ENCODE data around the gene TMEM51. TPM values are rescaled to one million over a fixed set of nuclear protein-coding genes. Genes with fewer than 3 reads are reported as not detected.

The TMEM51 gene
- total and polyA plus RNA-seq, 2 of the 4 experiments (the other 2 are of a cell fraction), result 2.7 to 10.2 TPM

DNA sequence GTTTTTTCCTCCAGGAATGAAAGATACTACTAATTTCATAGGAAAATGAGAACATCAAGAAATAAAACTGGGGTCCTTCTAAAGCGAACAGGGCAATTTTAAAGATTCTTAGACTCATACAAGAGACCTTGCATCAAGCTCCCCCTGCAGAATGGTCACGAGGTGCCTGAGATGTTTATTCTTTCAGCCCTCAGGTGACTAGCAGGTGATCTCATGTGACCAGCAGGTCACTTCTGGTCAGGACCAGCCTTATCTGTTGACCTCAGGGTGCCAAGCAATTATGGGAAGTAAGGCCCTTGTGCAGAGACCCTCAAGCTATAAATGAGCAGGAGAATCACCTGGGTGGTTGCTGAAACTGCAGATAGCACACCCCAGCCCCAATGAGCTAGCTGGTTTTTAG is 20.6 kb upstream of the TMEM51 start:
- Histone ChIP-seq H2BK20ac (ENCODE audit: low read depth, low read length) (no peak overlapping the region), H3K18ac (ENCODE audit: low read depth, low read length) (no peak overlapping the region), H2AK9ac (replicated peaks; ENCODE audit: low read depth, low read length, poor library complexity) (no peak overlapping the region), H3K9me3 (ENCODE audit: control insufficient read depth, insufficient read depth, low read length) (peaks cover 5% of the 10 kb centered on the region), H2BK5ac (ENCODE audit: low read depth, low read length, poor library complexity, severe bottlenecking) (no peak overlapping the region), H3K79me1 (ENCODE audit: low read depth in 1 of 2, low read length in 2 of 2) (no peaks in the 10 kb centered on the region), H4K8ac (ENCODE audit: low read depth in 2 of 2, low read length in 2 of 2) (no peak overlapping the region), H3K9me1 (ENCODE audit: insufficient read depth, low read length) (no peaks in the 10 kb centered on the region), H2BK15ac (ENCODE audit: low read depth, low read length) (no peak overlapping the region), H3K9ac (ENCODE audit: low read depth, low read length) (no peak overlapping the region), H3K4me2 (ENCODE audit: low read depth, low read length) (no peak overlapping the region), H3K56ac (ENCODE audit: extremely low read depth, insufficient read depth, low read length) (no peak overlapping the region), H4K5ac (ENCODE audit: low read depth, low read length) (no peak overlapping the region), H3K23ac (ENCODE audit: low read depth, low read length) (no peak overlapping the region), H3K4ac (ENCODE audit: low read depth, low read length) (no peak overlapping the region), H3K4me1 (ENCODE audit: control insufficient read depth, insufficient read depth, low read length) (no peaks in the 10 kb centered on the region), H3K36me3 (ENCODE audit: control insufficient read depth, insufficient read depth, low read length) (no peaks in the 10 kb centered on the region), H3K27me3 (ENCODE audit: control insufficient read depth, insufficient read depth, low read length) (peaks cover 21% of the 10 kb centered on the region), H3K14ac (replicated peaks; ENCODE audit: low read depth, low read length) (no peak overlapping the region), H2AFZ (replicated peaks; ENCODE audit: low read length, poor library complexity) (no peak overlapping the region), H4K20me1 (ENCODE audit: insufficient read depth, low read length) (no peaks in the 10 kb centered on the region), H3K4me3 (ENCODE audit: insufficient read depth, low read depth, low read length) (no peak overlapping the region), H2AK5ac (ENCODE audit: low read depth, low read length) (no peak overlapping the region), H4K91ac (ENCODE audit: insufficient read depth, low read depth, low read length) (no peak overlapping the region), H2BK120ac (ENCODE audit: low read depth, low read length) (no peak overlapping the region), H3K27ac (ENCODE audit: insufficient read depth, low read length) (no peak overlapping the region)
- in situ Hi-C loops (cut with MboI; ENCODE audit: low sequenced_read_pairs), result no loop called here
- DNase-seq, result no peak
- ChIA-PET POLR2A (ENCODE audit: unreplicated experiment) (no interaction called here), CTCF (interaction anchor here (0.6 to 1.3 kb wide), 2 partner anchors 9 to 295 kb away, joined by 3 to 4 read pairs; no protein-coding TSS in a partner anchor)
- no peak for TF ChIP-seq ELK1 (IDR thresholded peaks at IDR 0.05; ENCODE audit: borderline replicate concordance, low read depth, low read length)
- TF ChIP-seq, protein P1, sequence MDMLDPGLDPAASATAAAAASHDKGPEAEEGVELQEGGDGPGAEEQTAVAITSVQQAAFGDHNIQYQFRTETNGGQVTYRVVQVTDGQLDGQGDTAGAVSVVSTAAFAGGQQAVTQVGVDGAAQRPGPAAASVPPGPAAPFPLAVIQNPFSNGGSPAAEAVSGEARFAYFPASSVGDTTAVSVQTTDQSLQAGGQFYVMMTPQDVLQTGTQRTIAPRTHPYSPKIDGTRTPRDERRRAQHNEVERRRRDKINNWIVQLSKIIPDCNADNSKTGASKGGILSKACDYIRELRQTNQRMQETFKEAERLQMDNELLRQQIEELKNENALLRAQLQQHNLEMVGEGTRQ (IDR thresholded peaks at IDR 0.05; ENCODE audit: low read depth, low read length), result no peak
- no peak for TF ChIP-seq CHD1 (IDR thresholded peaks at IDR 0.05; ENCODE audit: low read depth, low read length)
- TF ChIP-seq, protein P2, sequence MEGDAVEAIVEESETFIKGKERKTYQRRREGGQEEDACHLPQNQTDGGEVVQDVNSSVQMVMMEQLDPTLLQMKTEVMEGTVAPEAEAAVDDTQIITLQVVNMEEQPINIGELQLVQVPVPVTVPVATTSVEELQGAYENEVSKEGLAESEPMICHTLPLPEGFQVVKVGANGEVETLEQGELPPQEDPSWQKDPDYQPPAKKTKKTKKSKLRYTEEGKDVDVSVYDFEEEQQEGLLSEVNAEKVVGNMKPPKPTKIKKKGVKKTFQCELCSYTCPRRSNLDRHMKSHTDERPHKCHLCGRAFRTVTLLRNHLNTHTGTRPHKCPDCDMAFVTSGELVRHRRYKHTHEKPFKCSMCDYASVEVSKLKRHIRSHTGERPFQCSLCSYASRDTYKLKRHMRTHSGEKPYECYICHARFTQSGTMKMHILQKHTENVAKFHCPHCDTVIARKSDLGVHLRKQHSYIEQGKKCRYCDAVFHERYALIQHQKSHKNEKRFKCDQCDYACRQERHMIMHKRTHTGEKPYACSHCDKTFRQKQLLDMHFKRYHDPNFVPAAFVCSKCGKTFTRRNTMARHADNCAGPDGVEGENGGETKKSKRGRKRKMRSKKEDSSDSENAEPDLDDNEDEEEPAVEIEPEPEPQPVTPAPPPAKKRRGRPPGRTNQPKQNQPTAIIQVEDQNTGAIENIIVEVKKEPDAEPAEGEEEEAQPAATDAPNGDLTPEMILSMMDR (conservative IDR thresholded peaks at IDR 0.05; ENCODE audit: low read depth, low read length), result no peak
- TF ChIP-seq FOS (IDR thresholded peaks at IDR 0.05; ENCODE audit: low read depth, low read length), result no peak
- TF ChIP-seq CEBPB (IDR thresholded peaks at IDR 0.05; ENCODE audit: low read depth, low read length), result no peak
- no peak for TF ChIP-seq MXI1 (IDR thresholded peaks at IDR 0.05; ENCODE audit: borderline replicate concordance, low read depth, low read length)
- no peak for TF ChIP-seq RAD21 (IDR thresholded peaks at IDR 0.05; ENCODE audit: low read length)
- TF ChIP-seq NFE2L2 (IDR thresholded peaks at IDR 0.05; ENCODE audit: low read depth, low read length), result no peak
- no peak for TF ChIP-seq MAFK (IDR thresholded peaks at IDR 0.05; ENCODE audit: low read depth, low read length)
- no peak for TF ChIP-seq RCOR1 (IDR thresholded peaks at IDR 0.05; ENCODE audit: insufficient replicate concordance, low read length)
- no peak for TF ChIP-seq POLR2A (IDR thresholded peaks at IDR 0.05; ENCODE audit: low read depth, low read length)
- TF ChIP-seq RFX5 (IDR thresholded peaks at IDR 0.05; ENCODE audit: low read depth, low read length), result no peak
- TF ChIP-seq MAZ (IDR thresholded peaks at IDR 0.05; ENCODE audit: borderline replicate concordance, low read depth, low read length), result no peak
- TF ChIP-seq BHLHE40 (IDR thresholded peaks at IDR 0.05; ENCODE audit: low read depth, low read length), result no peak
- no peak for TF ChIP-seq SMC3 (IDR thresholded peaks at IDR 0.05; ENCODE audit: low read depth, low read length)
- WGBS, 2 experiments (ENCODE audit: extremely low coverage in 2 of 2, insufficient read length in 1 of 2), result no CpG with 5 or more reads among the region's 2 CpGs
- intact Hi-C loops (cut with micrococcal nuclease), result no loop called here
- BruUV-seq (replicated peaks), result no TSS peak
- dilution Hi-C loops (cut with HindIII; ENCODE audit: low sequenced_read_pairs, unreplicated experiment), result no loop called here
- no peak for ATAC-seq (ENCODE audit: low read depth)

All from IMR-90 (cell line).